H1 (cell line): ENCODE results near the gene CYBB. TPM values are rescaled to one million over a fixed set of nuclear protein-coding genes. Genes with fewer than 3 reads are reported as not detected.

Source experiments
- ASH2L ChIP-seq: fragments of 200-600, 300-600 bp; sonication (generic); IDR thresholded peaks from one replicate; pipeline ENCODE4 v1.7.1; 2017; ENCODE audit warnings: low read length
- CHD2 ChIP-seq: IDR thresholded peaks from 2 replicates; pipeline ENCODE4 v1.6.1; 2012; ENCODE audit warnings: low read length, improper control_type of control experiment
- CTCF ChIP-seq, 3 experiments: IDR thresholded peaks; 1 replicate in 2 of 3; 2 replicates in 1 of 3; pipeline versions ENCODE4 v1.5.1 to v1.6.1; 2011; ENCODE audit warnings: low read length in 3 of 3, mild to moderate bottlenecking in 3 of 3, inconsistent platforms in 2 of 3, low read depth in 1 of 3, moderate library complexity in 1 of 3; ENCODE audit not compliant: insufficient read depth in 1 of 3; ENCODE audit errors: control extremely low read depth in 1 of 3
- RFX5 ChIP-seq: IDR thresholded peaks from 2 replicates; pipeline ENCODE4 v1.6.1; 2011; ENCODE audit warnings: low read depth, low read length, improper control_type of control experiment, borderline replicate concordance
- SP1 ChIP-seq: IDR thresholded peaks from 2 replicates; pipeline ENCODE4 v1.6.1; 2011; ENCODE audit warnings: low read depth, low read length
- SRF ChIP-seq: IDR thresholded peaks from 2 replicates; pipeline ENCODE4 v1.6.1; 2011; ENCODE audit warnings: mild to moderate bottlenecking, low read depth, low read length, moderate library complexity
- polyA plus RNA-seq, 7 experiments: library from polyadenylated mRNA; depleted of rRNA in 3 of 7; stranded (reverse) in 5 of 7; unstranded in 2 of 7; fragments of >200 nt in 5 of 7; fragments of 200-250 nt in 2 of 7; gene quantifications; 1 replicate in 5 of 7; 2 replicates in 1 of 7; 4 replicates in 1 of 7; pipeline versions ENCODE4 v1.2.1 to v1.2.3, GENCODE V29; 2011 to 2013; ENCODE audit warnings: missing spikeins in 2 of 7, mixed read lengths in 2 of 7
- total RNA-seq: library from RNA; stranded (reverse); fragmentation: NEBNext Ultra II Directional; extraction: Animal tissue kit (Norgen Biotek cat#: 25700); gene quantifications from 2 replicates; pipeline ENCODE4 v1.2.1, GENCODE V29; 2021

CYBB gene
- total and polyA plus RNA-seq, 2 of the 8 experiments (the other 6 are each of a cell fraction or from before 2014, with no cell fraction given), result 0.03 to 0.09 TPM

- TF ChIP-seq CTCF (IDR thresholded peaks at IDR 0.05; ENCODE audit: control extremely low read depth in 1 of 3, insufficient read depth in 1 of 3, low read depth in 1 of 3, low read length in 3 of 3) (no peak), CHD2 (no peak), SRF (no peak), SP1 (no peak), RFX5 (no peak), ASH2L (no peak)
These were observed 32.3 kb downstream of the CYBB start (continued) for GRCh38 chrX:37812110-37812509.
